Right lobe of liver (tissue), 4 donors: ENCODE measurements around the gene MOB3B.

ENCODE experiments used
- CTCF ChIP-seq, 4 donors: fragments of 200-600 bp in 3 of 4; fragments of 450-650 bp in 1 of 4; IDR thresholded peaks; one replicate each; pipeline versions ENCODE4 v1.5.1 to v1.8.0; 2016 to 2022; ENCODE audit warnings: antibody characterized with exemption in 4 of 4, mild to moderate bottlenecking in 2 of 4
- POLR2A ChIP-seq: fragments of 450-650 bp; IDR thresholded peaks from one replicate; pipeline ENCODE4 v1.6.1; 2017; ENCODE audit warnings: antibody characterized with exemption, mild to moderate bottlenecking
- donor health status: DM: no; HTN: no; CAD: no.
- donor health status: DM: no; HTN: no; CAD: no.
- donor health status: DM: no; HTN: yes; CAD: no.

- TF ChIP-seq CTCF (IDR thresholded peaks at IDR 0.05) (no peak), POLR2A (no peak)
Observed at GRCh38 chr9:27478322-27478721, 51.3 kb downstream of the MOB3B start.
